ENCODE results near the gene ELAPOR1. TPM values are rescaled to one million over a fixed set of nuclear protein-coding genes. Genes with fewer than 3 reads are reported as not detected.

Gene ELAPOR1
- polyA plus RNA-seq, 1 donor from 2014 or later, result 16.8 TPM

- Histone ChIP-seq H3K27ac (ENCODE audit: low read length) (no peak overlapping the region), H2AFZ (ENCODE audit: low read depth, low read length) (no peak overlapping the region)
- TF ChIP-seq POLR2AphosphoS5 (IDR thresholded peaks at IDR 0.05), result no peak
These were observed 33.4 kb upstream of the ELAPOR1 start for GRCh38 chr1:109080441-109081082.

GRCh38 chr1:109083501-109083900 lies 30.4 kb upstream of the ELAPOR1 start:
- no peaks in the 10 kb centered on the region for H3F3A ChIP-seq (ENCODE audit: insufficient read depth, low read length, poor library complexity, severe bottlenecking)
- H3K4me3 ChIP-seq (ENCODE audit: low read length), result no peak overlapping the region
- no peaks in the 10 kb centered on the region for H3K27me3 ChIP-seq (ENCODE audit: insufficient read depth, low read depth, low read length)
- no peak overlapping the region for H3K9ac ChIP-seq (ENCODE audit: low read length)
- no peak overlapping the region for H3K4me2 ChIP-seq (ENCODE audit: low read length)
- H2AFZ ChIP-seq (ENCODE audit: low read depth, low read length), result no peak overlapping the region
- H4K20me1 ChIP-seq (ENCODE audit: insufficient read depth), result no peaks in the 10 kb centered on the region
- H3K27ac ChIP-seq (ENCODE audit: low read length), result no peak overlapping the region
- no peaks in the 10 kb centered on the region for H3K9me2 ChIP-seq (ENCODE audit: insufficient read depth, low read length)
- no peaks in the 10 kb centered on the region for H3K36me3 ChIP-seq (ENCODE audit: insufficient read depth, low read length)
- H3K9me3 ChIP-seq (ENCODE audit: low read length), result no peaks in the 10 kb centered on the region
- TF ChIP-seq SMC3 (conservative IDR thresholded peaks at IDR 0.05; ENCODE audit: poor library complexity), result no peak
- TF ChIP-seq CTCF (IDR thresholded peaks at IDR 0.05; ENCODE audit: poor library complexity, severe bottlenecking), result no peak
- TF ChIP-seq EP300 (conservative IDR thresholded peaks at IDR 0.05; ENCODE audit: poor library complexity, severe bottlenecking), result no peak
- no peak for TF ChIP-seq EZH2 (IDR thresholded peaks at IDR 0.05; ENCODE audit: borderline replicate concordance, insufficient read depth, low read length, poor library complexity, severe bottlenecking)
- no peak for TF ChIP-seq REST (IDR thresholded peaks at IDR 0.05; ENCODE audit: borderline replicate concordance)
- TF ChIP-seq RAD21 (conservative IDR thresholded peaks at IDR 0.05), result no peak
- no peak for TF ChIP-seq POLR2AphosphoS5 (IDR thresholded peaks at IDR 0.05)
- no peak for TF ChIP-seq MXI1 (conservative IDR thresholded peaks at IDR 0.05; ENCODE audit: poor library complexity, severe bottlenecking)
- no peak for TF ChIP-seq TAF1 (IDR thresholded peaks at IDR 0.05; ENCODE audit: low read depth)
- H3K79me2 ChIP-seq (replicated peaks; ENCODE audit: insufficient read depth, low read length), result no peaks in the 10 kb centered on the region

More at GRCh38 chr1:109080441-109081082, 33.4 kb upstream of the ELAPOR1 start:
- Histone ChIP-seq H3K79me2 (replicated peaks; ENCODE audit: insufficient read depth, low read length) (peaks cover 2% of the 10 kb centered on the region), H3K9me2 (ENCODE audit: insufficient read depth, low read length) (no peaks in the 10 kb centered on the region), H4K20me1 (ENCODE audit: insufficient read depth) (no peaks in the 10 kb centered on the region), H3K4me2 (ENCODE audit: low read length) (no peak overlapping the region), H3K9me3 (ENCODE audit: low read length) (no peaks in the 10 kb centered on the region), H3K9ac (ENCODE audit: low read length) (no peak overlapping the region), H3F3A (ENCODE audit: insufficient read depth, low read length, poor library complexity, severe bottlenecking) (no peaks in the 10 kb centered on the region), H3K4me3 (ENCODE audit: low read length) (no peak overlapping the region), H3K36me3 (ENCODE audit: insufficient read depth, low read length) (no peaks in the 10 kb centered on the region), H3K27me3 (ENCODE audit: insufficient read depth, low read depth, low read length) (no peaks in the 10 kb centered on the region)

All from neural cell (in vitro differentiated cells).